NOMO-1 treated with DMSO at 0.1 percent for 48 hours (cell line): ENCODE results near the gene CLEC10A.
A peak's percentile ranks its signal among the peaks of the same experiment; 100 is the strongest.
"Not testable (repeated sequence)": the region's sequence is repeated elsewhere in the genome, so short reads cannot be mapped to it uniquely, and the experiment has no call there.

Source experiments
- DNase-seq: peaks from one replicate; lab custom pipeline; 2025; ENCODE audit not compliant: unreplicated experiment; lab: John Stamatoyannopoulos, UW

The CLEC10A gene

DNA sequence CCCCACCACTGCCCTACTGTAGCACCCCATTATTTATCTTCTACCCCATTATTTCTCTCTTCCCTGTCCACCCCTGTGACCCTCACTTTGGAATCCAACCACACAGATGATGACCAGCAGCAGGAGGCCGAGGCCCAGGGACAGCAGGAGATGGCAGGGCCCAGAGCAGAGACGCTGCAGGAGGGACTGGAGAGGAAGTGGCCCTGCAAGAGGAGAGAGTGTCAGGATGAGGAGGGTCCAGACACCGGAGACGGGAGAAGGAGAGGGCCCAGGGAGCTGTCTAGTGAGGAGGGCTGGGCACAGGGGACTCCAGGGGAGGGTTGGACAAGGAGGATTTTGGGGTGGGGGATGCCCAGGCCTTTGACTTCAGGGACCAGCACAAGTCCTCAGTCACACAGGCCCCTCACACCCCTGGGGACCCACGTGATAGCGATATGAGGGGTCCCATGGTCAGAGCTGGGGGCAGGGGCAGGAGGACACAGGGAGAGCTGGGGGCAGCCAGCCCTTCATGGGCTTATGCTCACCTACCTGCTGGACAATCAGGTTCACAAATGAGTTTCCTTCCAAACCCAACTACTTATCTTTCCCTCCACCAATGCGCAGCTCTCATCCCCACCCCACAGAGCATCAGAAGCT is 2.0 kb downstream of the CLEC10A start:
- no peak for DNase-seq

- DNase-seq = no peak
These were observed 5.1 kb downstream of the CLEC10A start for GRCh38 chr17:7074931-7075330.

GRCh38 chr17:7072406-7072805 is 7.6 kb downstream of the CLEC10A start:
- no peak for DNase-seq

GRCh38 chr17:7070712-7071111 is 9.3 kb downstream of the CLEC10A start:
- DNase-seq = no peak

- no peak for DNase-seq
These were observed 11.8 kb downstream of the CLEC10A start for GRCh38 chr17:7068268-7068667.

- no peak for DNase-seq
These were observed 12.9 kb downstream of the CLEC10A start for GRCh38 chr17:7067198-7067597.

- DNase-seq = no peak
These were observed 15.8 kb downstream of the CLEC10A start for GRCh38 chr17:7064261-7064660.

DNA sequence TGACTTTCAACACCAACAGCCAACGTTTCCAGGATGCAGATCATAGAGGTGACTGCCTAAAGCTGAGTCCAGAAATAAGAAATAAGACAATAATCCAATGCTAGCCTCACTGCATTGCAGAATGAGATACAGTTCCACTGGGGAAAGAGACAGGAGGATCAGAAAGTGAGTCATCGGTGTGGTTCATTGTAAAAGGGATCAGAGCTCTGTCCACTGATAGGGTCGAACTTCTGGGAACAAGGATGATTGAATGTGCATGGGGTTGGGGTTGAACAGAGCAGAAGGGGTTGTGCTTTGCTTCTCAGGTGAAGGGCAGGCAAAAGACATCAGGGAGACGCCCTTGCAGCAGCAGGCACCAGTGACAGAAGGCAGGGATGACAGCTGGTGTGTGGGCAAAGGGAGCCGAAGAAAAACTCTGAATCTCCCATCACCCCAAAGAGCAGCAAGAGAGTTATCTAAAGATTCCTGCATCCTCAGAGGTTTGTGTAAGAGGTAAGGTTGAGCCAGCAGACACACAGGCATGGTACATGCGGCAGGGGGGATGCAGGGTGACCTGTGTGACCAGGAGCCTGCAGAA is 16.4 kb downstream of the CLEC10A start:
- no peak for DNase-seq

DNA sequence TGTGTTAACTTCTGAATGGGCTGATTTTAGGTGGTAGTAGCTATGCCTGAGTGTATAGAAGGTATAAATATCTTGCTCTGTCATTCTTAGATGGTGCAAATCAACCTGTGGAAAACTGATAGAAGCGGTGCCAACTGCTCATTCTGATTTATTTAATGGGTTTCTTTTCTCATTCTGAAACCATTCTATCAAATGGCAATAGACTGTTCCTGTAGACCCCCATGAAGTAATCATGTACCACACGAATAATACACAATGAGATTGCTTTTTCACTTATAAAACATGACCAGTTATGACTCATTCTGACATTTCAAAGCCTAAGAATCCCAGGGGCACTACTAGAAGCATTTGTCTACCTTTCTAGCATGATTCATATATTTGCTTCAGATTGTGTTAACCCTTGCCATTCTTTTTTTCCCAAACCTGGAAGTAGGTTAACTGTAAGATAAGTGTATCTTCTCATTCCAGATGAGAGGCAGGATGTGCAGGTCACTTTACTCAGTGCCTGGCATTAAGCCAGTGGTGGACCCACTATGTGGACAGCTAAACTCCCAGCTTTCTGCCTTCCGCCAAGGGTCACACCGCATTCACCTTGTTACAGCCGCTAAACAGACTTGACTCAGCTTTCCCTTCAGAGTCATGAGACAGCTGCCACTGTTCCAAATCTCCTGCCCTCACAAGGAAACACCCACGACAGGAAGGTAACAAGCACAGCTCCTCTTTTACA is 19.7 kb downstream of the CLEC10A start:
- DNase-seq = no peak

GRCh38 chr17:7058831-7059447 is 21.1 kb downstream of the CLEC10A start:
- no peak for DNase-seq

DNA sequence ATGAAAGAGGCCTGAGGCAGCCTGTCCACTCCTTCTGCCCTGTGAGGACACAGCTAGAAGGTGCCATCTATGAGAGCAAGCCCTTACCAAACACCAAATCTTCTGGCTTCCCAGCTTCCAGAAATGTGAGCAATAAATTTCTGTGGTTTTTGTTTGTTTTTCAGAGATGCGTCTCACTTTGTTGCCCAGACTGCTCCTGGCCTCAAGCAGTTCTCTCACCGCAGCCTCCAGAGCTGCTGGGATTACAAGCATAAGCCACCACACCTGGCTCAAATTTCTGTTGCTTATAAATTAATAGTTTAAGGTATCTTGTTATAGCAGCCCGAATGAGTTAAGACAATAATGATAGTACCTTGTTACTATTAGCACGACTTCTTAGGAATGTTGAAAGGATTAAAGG is 23.7 kb downstream of the CLEC10A start:
- DNase-seq = no peak

DNA sequence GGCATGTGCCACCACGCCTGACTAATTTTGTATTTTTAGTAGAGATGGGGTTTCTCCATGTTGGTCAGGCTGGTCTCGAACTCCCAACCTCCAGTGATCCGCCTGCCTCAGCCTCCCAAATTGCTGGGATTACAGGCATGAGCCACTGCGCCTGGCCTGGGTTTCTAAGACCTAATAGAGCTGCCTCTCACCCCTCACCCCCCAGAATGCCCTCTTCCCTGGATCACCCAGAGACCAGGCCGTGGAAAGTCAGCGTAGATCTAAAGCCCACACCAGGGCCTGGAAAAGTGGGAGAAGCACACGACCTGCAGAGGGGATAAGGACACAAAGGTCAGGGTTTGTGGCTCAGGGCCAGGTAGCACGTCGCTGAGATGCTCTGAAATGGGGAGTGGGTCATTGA is 29.5 kb downstream of the CLEC10A start:
- not testable (repeated sequence) for DNase-seq

DNA sequence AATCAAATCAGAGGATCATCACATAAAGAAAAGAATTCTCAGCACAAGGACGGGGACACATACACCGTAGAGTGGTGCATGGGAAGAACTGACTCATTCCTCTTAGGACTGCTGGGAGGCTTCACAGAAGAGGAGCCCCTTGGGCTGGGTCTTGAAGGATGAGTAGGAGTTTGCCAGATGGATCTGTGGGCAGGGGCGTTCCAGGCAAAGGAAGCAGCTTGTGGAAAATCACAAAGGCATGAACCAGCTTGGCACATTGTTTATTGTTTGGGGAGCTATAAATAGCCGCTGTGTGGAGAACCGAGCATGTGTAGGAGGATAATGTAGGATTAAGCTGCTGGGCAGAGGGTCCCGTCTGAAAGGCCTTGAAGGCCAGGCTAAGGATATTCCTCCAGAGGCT is 31.1 kb downstream of the CLEC10A start:
- DNase-seq = no peak

DNA sequence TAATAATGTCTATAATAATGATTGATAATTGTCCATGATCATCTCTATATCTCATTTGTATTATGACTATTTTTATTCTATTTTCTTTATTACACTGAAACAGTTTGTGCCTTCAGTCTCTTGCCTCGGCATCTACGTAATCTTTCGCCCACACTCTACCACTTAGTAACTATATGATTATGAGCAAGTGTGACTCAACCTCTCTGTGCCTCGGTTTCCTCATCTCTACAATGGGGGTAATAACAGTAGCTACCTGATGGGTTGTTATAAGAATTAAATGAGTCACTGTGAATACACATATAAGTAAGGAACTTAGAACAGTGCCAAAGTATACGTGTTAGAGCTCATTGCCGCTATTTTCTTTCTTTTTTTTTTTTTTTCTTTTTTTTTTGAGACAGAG is 32.5 kb downstream of the CLEC10A start:
- no peak for DNase-seq

DNA sequence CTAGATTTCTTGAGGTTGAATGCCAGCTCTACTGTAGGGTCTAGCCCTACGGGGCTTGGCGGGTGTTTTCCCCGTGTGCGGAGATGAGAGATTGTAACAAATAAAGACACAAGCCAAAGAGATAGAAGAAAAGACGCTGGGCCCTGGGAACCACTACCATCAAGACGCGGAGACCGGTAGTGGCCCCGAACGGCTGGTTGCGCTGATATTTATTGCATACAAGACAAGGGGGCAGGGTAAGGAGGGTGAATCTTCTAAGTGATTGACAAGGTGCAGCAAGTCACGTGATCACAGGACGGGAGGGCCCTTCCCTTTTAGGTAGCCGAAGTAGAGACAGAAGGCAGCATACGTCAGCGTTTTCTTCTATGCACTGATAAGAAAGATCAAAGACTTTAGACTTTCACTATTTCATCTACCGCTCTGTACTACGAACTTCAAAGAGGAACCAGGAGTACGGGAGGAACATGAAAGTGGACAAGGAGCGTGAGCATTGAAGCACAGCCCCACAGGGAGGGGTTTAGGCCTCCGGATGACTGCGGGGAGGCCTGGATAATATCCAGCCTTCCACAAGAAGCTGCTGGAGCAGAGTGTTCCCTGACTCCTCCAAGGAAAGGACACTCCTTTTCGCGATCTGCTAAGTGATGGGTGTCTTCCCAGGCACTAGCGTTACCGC is 33.2 kb downstream of the CLEC10A start:
- DNase-seq = peak; percentile 73

DNA sequence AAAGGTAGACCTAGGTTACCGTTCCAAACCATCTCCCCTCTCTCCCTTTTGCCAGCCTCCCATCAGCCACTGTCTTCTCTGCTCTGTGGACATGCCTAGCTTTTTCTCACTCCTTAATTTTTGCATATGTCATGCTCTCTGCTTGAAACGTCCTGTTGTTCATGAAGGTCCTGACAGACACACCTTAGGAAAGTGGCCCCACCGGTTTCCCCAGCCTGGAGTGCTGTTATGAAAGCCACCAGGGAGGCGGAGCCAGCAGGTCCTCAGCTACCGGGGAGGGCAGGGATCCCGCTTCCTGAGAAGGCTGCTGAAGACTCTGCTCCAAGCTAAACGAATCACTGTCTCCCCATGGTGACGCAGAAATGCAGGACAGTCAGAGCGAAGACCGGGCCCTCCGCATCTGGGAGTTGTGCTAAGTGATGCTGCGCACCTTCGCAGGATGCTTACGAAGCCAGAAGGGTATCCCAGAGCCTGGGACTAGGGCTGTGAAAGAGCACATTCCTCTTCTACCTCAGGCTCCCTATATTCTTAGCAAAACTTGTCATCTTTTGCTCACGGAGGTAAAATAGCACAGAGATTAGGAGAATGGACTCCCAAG is 33.8 kb downstream of the CLEC10A start:
- no peak for DNase-seq

DNA sequence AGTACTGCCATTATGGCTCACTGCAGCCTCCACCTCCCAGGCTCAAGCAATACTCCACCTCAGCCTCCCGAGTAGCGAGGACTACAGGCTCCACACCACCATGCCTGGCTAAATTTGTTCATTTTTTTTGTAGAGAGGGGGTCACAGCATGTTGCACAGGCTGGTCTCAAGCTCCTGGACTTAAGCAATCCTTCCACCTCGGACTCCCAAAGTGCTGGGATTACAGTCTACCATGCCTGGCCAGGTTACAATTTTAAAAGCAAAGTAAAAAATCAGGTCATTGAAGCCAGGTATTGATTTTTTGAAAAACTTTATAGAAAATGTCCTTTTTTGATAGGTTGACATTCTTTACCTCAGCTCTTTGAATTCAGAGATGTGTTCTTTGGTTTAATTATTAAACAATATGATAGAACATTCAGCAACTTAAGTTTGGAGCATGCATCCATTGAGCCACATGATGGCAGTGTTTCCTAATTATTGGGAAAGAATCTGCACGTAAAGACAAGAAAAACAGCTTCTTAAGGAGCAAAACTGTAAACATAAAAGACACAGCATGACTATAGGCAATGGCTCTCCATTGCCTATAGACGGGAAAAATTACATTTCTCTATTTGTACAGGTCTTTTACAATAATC is 34.4 kb downstream of the CLEC10A start:
- peak; percentile 68 for DNase-seq

GRCh38 chr17:7043497-7044198 is 36.4 kb downstream of the CLEC10A start, which contains the start of gene SLC16A11:
Gene SLC16A11 (minus strand): TSS chr17:7044092. CDS start chr17:7043513, 579 bp downstream.
- no peak for DNase-seq

GRCh38 chr17:7043182-7043496 is 36.9 kb downstream of the CLEC10A start:
- DNase-seq = no peak
